Measurements from ENCODE around the gene GLE1.
"Not testable (repeated sequence)": the region's sequence is repeated elsewhere in the genome, so short reads cannot be mapped to it uniquely, and the experiment has no call there.

The GLE1 gene

DNA sequence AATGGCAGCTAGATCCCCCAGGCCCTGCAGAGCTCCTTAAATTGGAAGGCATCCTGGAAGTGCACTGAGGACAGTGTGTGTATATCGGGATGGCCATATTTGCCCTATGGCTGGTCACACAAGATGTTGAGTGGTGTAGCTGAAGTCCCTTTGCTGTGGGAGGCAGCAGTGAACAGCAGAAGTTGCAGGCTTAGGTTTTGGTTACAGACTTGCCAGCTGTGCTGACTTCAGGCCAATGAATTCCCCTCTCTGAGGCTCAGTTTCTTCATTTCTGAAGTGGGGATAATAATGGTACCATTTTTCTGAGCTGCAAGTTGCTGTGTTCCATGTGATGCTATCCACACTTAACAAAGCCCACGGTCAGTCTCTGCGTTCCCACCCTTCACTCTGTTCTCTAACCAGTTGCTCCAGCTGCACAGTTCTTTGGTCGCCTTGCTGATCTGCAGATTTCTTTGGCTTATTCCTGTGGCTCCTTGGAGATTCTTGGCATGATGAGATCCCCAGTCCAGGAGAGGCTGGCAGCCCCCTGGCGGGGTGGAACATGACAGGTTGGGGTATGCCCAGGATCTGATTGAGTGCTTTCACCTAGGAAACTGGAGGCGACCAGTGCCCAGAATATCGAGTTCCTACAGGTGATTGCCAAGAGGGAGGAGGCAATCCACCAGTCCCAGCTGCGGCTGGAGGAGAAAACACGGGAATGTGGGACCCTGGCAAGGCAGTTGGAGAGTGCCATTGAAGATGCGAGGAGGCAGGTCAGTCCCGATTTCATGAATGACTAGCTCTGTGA, 6.5 kb upstream of the GLE1 start:
- DNase-seq: no peak

DNA sequence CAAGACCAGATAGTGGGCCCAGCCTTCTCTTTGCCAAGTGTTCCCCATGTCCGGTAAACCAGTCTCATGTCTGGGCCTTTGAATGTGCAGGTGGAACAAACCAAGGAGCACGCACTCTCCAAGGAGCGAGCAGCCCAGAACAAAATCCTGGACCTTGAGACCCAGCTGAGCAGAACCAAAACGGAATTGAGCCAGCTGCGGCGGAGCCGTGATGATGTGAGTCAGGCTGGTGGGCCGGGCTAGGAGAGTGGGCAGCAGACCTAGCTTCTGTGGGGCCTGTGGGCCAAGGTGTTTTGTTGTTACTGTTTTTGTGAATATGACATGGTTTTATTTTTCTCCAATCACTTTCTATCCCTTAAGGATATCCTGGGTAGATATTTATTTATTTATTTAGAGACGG, 5.6 kb upstream of the GLE1 start:
- DNase-seq: no peak

- DNase-seq: no peak
Measured at GRCh38 chr9:128499920-128500319, 4.6 kb upstream of the GLE1 start.

GRCh38 chr9:128503415-128503825, 1.1 kb upstream of the GLE1 start:
- DNase-seq: peak; percentile 86

DNA sequence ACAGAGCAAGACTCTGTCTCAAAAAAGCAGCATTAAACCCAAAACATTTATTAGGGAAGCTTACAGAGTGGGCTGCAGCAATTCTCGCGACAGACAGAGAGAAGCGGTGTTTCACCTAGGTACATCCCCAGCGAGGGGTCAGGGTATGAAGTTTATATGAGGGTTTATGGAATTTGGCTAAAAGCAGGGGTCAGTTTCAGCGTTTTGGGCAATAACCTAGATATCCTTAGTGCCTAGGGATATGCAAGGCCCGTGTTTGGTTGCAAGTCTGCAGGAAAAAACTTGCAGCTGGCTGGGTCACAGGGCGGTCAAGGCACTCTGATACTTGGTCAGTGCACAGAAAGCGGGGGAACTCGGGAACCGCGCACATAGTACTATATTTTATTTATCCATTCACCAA, 649 bp upstream of the GLE1 start:
- DNase-seq: peak; percentile 4

DNA sequence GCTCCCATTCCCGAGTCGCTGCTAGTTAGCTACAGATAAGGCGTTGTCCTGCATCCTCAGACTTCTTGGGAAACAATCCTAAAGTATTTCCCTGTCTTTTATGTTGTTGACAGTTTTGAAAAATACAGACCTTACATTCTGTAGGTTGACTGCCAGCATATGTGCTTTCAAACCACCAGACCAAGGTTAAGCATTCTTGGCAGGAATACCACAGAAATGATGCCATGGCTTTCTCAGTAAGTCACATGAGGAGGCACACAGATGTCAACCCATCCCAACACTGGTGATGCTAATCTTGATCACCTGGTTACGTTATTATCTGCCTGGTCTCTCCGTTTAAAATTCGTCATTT, 871 bp downstream of the GLE1 start:
- DNase-seq: peak; percentile 40

- not testable (repeated sequence) for DNase-seq
Measured at GRCh38 chr9:128505906-128506305, 1.4 kb downstream of the GLE1 start.

- DNase-seq: no peak
Measured at GRCh38 chr9:128512820-128513219, 8.3 kb downstream of the GLE1 start.

DNA sequence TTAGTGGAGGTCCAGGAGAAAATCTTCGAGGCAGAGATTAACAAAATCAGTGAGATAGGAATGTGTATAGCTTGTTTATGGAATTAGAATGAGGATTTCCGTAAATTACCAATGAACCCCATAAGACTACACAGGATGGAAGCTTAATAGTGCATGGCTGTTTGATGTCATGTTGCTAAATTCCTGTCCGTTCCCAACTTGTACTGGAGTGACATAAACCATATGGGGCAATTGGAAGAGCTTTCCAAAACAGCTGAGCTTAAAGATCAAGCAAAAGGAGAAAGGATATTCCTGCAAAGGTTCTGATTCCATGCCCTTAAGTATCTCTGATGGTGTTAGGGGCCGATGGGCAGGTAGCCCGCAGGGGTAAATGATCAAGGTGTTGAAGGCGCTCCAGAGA, 17.4 kb downstream of the GLE1 start:
- no peak for DNase-seq

DNA sequence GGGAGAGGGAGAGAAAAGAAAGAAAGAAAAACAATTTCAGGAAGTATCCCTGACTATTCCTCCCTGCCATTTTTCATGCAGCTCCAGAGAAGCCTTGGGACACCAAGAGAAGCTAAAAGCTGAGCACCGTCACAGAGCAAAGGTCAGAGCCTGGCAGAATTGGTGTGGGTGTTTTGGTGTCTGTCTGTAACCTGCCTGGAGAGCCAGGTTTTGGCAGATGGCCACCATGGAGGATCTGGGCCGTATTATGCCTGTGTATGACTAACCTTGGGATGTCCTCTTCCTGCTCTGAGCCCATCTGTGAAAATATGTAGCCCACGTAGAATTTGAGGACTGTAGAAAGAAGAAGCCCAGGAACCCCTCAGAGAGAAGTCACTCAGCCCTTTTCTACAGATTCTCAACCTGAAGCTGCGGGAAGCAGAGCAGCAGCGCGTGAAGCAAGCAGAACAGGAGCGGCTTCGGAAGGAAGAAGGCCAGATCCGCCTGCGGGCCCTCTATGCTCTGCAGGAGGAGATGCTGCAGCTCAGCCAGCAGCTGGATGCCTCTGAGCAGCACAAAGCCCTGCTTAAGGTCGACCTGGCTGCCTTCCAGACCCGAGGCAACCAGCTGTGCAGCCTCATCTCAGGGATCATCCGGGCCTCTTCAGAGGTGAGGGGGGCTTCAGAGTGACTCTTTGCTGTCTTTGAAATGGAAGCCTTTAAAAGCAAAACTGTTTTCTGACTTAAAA, 18.8 kb downstream of the GLE1 start:
- DNase-seq: peak; percentile 50

DNA sequence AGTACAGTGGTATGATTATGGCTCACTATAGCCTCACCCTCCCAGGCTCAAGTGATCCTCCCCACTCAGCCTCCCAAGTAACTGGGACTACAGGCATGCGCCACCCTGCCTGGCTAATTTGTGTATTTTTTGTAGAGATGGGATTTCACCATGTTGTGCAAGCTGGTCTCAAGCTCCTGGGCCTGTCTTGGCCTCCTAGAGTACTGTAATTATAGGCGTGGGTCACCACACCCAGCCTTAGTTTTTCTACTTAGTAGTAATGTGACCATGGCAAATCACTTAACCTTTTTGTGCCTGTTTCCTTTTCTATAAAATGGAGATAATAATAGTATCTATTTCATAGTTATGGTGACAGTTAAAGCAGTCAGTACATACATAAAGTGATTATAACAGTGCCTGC, 22.2 kb downstream of the GLE1 start:
- no peak for DNase-seq

GRCh38 chr9:128528445-128529160, 24.1 kb downstream of the GLE1 start:
- no peak for DNase-seq

DNA sequence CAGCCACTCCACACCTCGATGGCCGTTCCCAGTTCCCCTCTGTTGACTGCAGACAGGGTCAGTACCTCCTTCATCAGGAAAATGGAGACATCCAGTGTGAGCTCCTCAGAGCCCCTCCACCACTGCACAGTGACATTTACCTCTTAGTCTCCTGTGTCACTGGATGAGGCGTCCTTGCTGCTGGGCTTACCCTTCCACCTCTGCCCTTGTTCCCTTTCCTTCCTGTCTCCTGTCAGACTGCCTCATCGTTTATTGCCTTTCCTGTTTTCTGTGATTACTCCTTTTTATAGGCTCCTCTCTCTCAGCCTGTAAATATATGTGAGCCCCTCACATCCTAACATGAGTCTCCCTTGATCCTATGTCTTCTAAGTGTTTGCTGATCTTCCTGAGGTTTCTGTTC, 24.7 kb downstream of the GLE1 start:
- no peak for DNase-seq

GRCh38 chr9:128532581-128532980, 28.1 kb downstream of the GLE1 start:
- no peak for DNase-seq

- no peak for DNase-seq
Measured at GRCh38 chr9:128540634-128541360, 36.3 kb downstream of the GLE1 start.

- no peak for DNase-seq
Measured at GRCh38 chr9:128546504-128546903, 42.0 kb downstream of the GLE1 start.

GRCh38 chr9:128548876-128549275, 44.4 kb downstream of the GLE1 start:
- DNase-seq: no peak

- DNase-seq: no peak
Measured at GRCh38 chr9:128550226-128550625, 45.7 kb downstream of the GLE1 start.

GRCh38 chr9:128550770-128551656, 46.5 kb downstream of the GLE1 start:
- DNase-seq: peak; percentile 31

- no peak for DNase-seq
Measured at GRCh38 chr9:128551657-128552152, 47.2 kb downstream of the GLE1 start.

- peak; percentile 91 for DNase-seq
Measured at GRCh38 chr9:128552153-128552743, 47.7 kb downstream of the GLE1 start, which contains the start of gene SPTAN1. SPTAN1 (plus strand) TSS chr9:128552587; CDS start chr9:128566741, 14,154 bp downstream.

Data from fibroblast of skin of abdomen (primary cell).